Measurements from ENCODE around the gene MTMR12.

Gene MTMR12

GRCh38 chr5:32232441-32233219 lies 80.1 kb downstream of the MTMR12 start:
- peak; percentile 75 for TF ChIP-seq CTCF (IDR thresholded peaks at IDR 0.05; ENCODE audit: borderline replicate concordance, control extremely low read depth, extremely low read depth, insufficient read depth, missing control alignments)
- DNase-seq (ENCODE audit: low spot score), result peak; percentile 81
- in situ Hi-C loops (cut with MboI; ENCODE audit: low sequenced_read_pairs, unreplicated experiment), result loop anchor here (10.0 kb wide), 1 partner anchor 382 kb away; no protein-coding TSS in a partner anchor

- TF ChIP-seq CTCF (IDR thresholded peaks at IDR 0.05; ENCODE audit: borderline replicate concordance, control extremely low read depth, extremely low read depth, insufficient read depth, missing control alignments), result no peak
- DNase-seq (ENCODE audit: low spot score), result no peak
- in situ Hi-C loops (cut with MboI; ENCODE audit: low sequenced_read_pairs, unreplicated experiment), result loop anchor here (10.0 kb wide), 1 partner anchor 383 kb away; no protein-coding TSS in a partner anchor
Measured at GRCh38 chr5:32231929-32232328, 80.8 kb downstream of the MTMR12 start.

- in situ Hi-C loops (cut with MboI; ENCODE audit: low sequenced_read_pairs, unreplicated experiment), result loop anchor here (10.0 kb wide), 1 partner anchor 384 kb away; no protein-coding TSS in a partner anchor
- no peak for DNase-seq (ENCODE audit: low spot score)
Measured at GRCh38 chr5:32231241-32231640, 81.5 kb downstream of the MTMR12 start.

GRCh38 chr5:32230356-32231099 lies 82.2 kb downstream of the MTMR12 start:
- TF ChIP-seq CTCF (IDR thresholded peaks at IDR 0.05; ENCODE audit: borderline replicate concordance, control extremely low read depth, extremely low read depth, insufficient read depth, missing control alignments), result no peak
- in situ Hi-C loops (cut with MboI; ENCODE audit: low sequenced_read_pairs, unreplicated experiment), result loop anchor here (10.0 kb wide), 1 partner anchor 384 kb away; no protein-coding TSS in a partner anchor
- no peak for DNase-seq (ENCODE audit: low spot score)

More at GRCh38 chr5:32231241-32231640, 81.5 kb downstream of the MTMR12 start:
- TF ChIP-seq CTCF (IDR thresholded peaks at IDR 0.05; ENCODE audit: borderline replicate concordance, control extremely low read depth, extremely low read depth, insufficient read depth, missing control alignments), result no peak

- DNase-seq (ENCODE audit: low spot score), result no peak
- TF ChIP-seq CTCF (IDR thresholded peaks at IDR 0.05; ENCODE audit: borderline replicate concordance, control extremely low read depth, extremely low read depth, insufficient read depth, missing control alignments), result no peak
- in situ Hi-C loops (cut with MboI; ENCODE audit: low sequenced_read_pairs, unreplicated experiment), result no loop called here
Measured at GRCh38 chr5:32229586-32229985, 83.2 kb downstream of the MTMR12 start.

GRCh38 chr5:32228816-32229215 lies 83.9 kb downstream of the MTMR12 start:
- TF ChIP-seq CTCF (IDR thresholded peaks at IDR 0.05; ENCODE audit: borderline replicate concordance, control extremely low read depth, extremely low read depth, insufficient read depth, missing control alignments), result no peak
- in situ Hi-C loops (cut with MboI; ENCODE audit: low sequenced_read_pairs, unreplicated experiment), result no loop called here
- DNase-seq (ENCODE audit: low spot score), result no peak

Measured in GM13976 (cell line).